ENCODE data around the gene OR5A1. TPM values are rescaled to one million over a fixed set of nuclear protein-coding genes. Genes with fewer than 3 reads are reported as not detected.

Gene OR5A1
- total and polyA plus RNA-seq, 2 donors (not counting 3 experiments of a cell fraction or from before 2014, with no cell fraction given) = not detected

DNA sequence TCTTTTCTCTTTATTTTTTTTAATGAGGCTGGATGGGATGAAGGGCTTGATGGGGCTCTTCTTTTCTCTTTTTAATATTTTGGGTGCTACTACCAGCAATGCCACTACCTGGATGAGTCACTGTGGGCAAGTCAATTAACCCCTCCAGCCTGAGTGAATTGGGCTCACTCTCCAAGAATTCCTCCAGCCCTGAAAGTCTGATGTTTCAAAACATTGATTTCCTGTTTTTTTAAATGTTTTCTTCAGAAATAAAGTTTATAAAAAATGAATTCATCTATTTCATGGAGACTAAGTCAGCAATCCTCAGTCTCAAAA is 9.2 kb upstream of the OR5A1 start:
- no peaks in the 10 kb centered on the region for H3K9me3 ChIP-seq (replicated peaks; ENCODE audit: control insufficient read depth, insufficient read depth, low read length)
- dilution Hi-C loops (cut with MboI; ENCODE audit: extremely low pct_ligation_motif_present, low sequenced_read_pairs) = no loop called here

More for the DNA sequence above, 9.2 kb upstream of the OR5A1 start:
- Histone ChIP-seq H3K79me2 (ENCODE audit: control insufficient read depth, insufficient read depth, low read length) (no peaks in the 10 kb centered on the region), H3K4me3 (replicated peaks in 1 of 3; ENCODE audit: insufficient read depth in 1 of 3, low read depth in 1 of 3, low read length in 3 of 3) (no peak overlapping the region), H3K4me2 (ENCODE audit: insufficient read depth, low read length) (no peak overlapping the region), H3K9ac (replicated peaks; ENCODE audit: extremely low read depth, insufficient read depth, low read length) (no peak overlapping the region), H3K36me3 (ENCODE audit: control insufficient read depth in 2 of 2, extremely low read depth in 1 of 2, insufficient read depth in 2 of 2, low read length in 2 of 2) (no peaks in the 10 kb centered on the region), H2AFZ (ENCODE audit: low read depth, low read length) (no peak overlapping the region), H4K20me1 (replicated peaks; ENCODE audit: control insufficient read depth, extremely low read depth, insufficient read depth, low read length) (no peaks in the 10 kb centered on the region), H3K9me1 (replicated peaks; ENCODE audit: control insufficient read depth, extremely low read depth, insufficient read depth, low read length) (no peaks in the 10 kb centered on the region), H3K27me3 (ENCODE audit: control insufficient read depth in 2 of 2, insufficient read depth in 2 of 2, low read length in 2 of 2) (peaks cover 0 to 5% of the 10 kb centered on the region in 2 experiments), H3K27ac (ENCODE audit: insufficient read depth, low read depth, low read length) (no peak overlapping the region), H3K4me1 (ENCODE audit: control insufficient read depth, extremely low read depth, insufficient read depth, low read length) (no peaks in the 10 kb centered on the region)
- intact Hi-C loops (cut with micrococcal nuclease) = no loop called here
- ChIA-PET CTCF (interaction anchor here (1.1 to 1.3 kb wide), 2 partner anchors 24 to 256 kb away, joined by 3 read pairs; partner anchors contain the start of gene DTX4), POLR2A (no interaction called here)
- FAIRE-seq (no peak), DNase-seq (ENCODE audit: low read depth, low spot score) (no peak)
- no peak for TF ChIP-seq POLR2A (IDR thresholded peaks at IDR 0.05; ENCODE audit: low read depth, low read length)
- TF ChIP-seq JUN (IDR thresholded peaks at IDR 0.05; ENCODE audit: borderline replicate concordance, insufficient read depth, insufficient read length, low read depth) = no peak
- no peak for TF ChIP-seq MYC (IDR thresholded peaks at IDR 0.05; ENCODE audit: low read depth, low read length)
- TF ChIP-seq FOS (IDR thresholded peaks at IDR 0.05; ENCODE audit: borderline replicate concordance, insufficient read depth, low read length) = no peak
- TF ChIP-seq MAX (IDR thresholded peaks at IDR 0.05; ENCODE audit: insufficient read depth, insufficient read length) = no peak
- TF ChIP-seq, protein P1, sequence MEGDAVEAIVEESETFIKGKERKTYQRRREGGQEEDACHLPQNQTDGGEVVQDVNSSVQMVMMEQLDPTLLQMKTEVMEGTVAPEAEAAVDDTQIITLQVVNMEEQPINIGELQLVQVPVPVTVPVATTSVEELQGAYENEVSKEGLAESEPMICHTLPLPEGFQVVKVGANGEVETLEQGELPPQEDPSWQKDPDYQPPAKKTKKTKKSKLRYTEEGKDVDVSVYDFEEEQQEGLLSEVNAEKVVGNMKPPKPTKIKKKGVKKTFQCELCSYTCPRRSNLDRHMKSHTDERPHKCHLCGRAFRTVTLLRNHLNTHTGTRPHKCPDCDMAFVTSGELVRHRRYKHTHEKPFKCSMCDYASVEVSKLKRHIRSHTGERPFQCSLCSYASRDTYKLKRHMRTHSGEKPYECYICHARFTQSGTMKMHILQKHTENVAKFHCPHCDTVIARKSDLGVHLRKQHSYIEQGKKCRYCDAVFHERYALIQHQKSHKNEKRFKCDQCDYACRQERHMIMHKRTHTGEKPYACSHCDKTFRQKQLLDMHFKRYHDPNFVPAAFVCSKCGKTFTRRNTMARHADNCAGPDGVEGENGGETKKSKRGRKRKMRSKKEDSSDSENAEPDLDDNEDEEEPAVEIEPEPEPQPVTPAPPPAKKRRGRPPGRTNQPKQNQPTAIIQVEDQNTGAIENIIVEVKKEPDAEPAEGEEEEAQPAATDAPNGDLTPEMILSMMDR (IDR thresholded peaks at IDR 0.05; ENCODE audit: extremely low read depth in 1 of 2, insufficient read depth in 1 of 2, low read depth in 1 of 2, low read length in 2 of 2) = no peak
- no TSS peak for BruUV-seq (replicated peaks)

All from endothelial cell of umbilical vein (primary cell).